ENCODE results near the gene KIRREL1. TPM values are rescaled to one million over a fixed set of nuclear protein-coding genes. Genes with fewer than 3 reads are reported as not detected.

Gene KIRREL1
- total and polyA plus RNA-seq, 2 experiments from 2014 or later: 5.1 to 35.2 TPM

- peaks cover 19% of the 10 kb centered on the region for H3K4me1 ChIP-seq (ENCODE audit: insufficient read depth)
- ATAC-seq: no peak
Measured at GRCh38 chr1:158054721-158055120, 61.3 kb downstream of the KIRREL1 start.

More at GRCh38 chr1:158054721-158055120, 61.3 kb downstream of the KIRREL1 start:
- no peak for DNase-seq (ENCODE audit: low spot score)
- TF ChIP-seq ZNF331 (CRISPR knock-in tag; IDR thresholded peaks at IDR 0.05; ENCODE audit: low read depth): no peak
- no peak for TF ChIP-seq POLR2AphosphoS5 (IDR thresholded peaks at IDR 0.05; ENCODE audit: low read depth)
- no peak for TF ChIP-seq JUNB (IDR thresholded peaks at IDR 0.05; ENCODE audit: unreplicated experiment)
- TF ChIP-seq ZNF462 (CRISPR knock-in tag; IDR thresholded peaks at IDR 0.05): no peak
- TF ChIP-seq, protein P1, sequence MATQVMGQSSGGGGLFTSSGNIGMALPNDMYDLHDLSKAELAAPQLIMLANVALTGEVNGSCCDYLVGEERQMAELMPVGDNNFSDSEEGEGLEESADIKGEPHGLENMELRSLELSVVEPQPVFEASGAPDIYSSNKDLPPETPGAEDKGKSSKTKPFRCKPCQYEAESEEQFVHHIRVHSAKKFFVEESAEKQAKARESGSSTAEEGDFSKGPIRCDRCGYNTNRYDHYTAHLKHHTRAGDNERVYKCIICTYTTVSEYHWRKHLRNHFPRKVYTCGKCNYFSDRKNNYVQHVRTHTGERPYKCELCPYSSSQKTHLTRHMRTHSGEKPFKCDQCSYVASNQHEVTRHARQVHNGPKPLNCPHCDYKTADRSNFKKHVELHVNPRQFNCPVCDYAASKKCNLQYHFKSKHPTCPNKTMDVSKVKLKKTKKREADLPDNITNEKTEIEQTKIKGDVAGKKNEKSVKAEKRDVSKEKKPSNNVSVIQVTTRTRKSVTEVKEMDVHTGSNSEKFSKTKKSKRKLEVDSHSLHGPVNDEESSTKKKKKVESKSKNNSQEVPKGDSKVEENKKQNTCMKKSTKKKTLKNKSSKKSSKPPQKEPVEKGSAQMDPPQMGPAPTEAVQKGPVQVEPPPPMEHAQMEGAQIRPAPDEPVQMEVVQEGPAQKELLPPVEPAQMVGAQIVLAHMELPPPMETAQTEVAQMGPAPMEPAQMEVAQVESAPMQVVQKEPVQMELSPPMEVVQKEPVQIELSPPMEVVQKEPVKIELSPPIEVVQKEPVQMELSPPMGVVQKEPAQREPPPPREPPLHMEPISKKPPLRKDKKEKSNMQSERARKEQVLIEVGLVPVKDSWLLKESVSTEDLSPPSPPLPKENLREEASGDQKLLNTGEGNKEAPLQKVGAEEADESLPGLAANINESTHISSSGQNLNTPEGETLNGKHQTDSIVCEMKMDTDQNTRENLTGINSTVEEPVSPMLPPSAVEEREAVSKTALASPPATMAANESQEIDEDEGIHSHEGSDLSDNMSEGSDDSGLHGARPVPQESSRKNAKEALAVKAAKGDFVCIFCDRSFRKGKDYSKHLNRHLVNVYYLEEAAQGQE (IDR thresholded peaks at IDR 0.05; ENCODE audit: unreplicated experiment): no peak
- TF ChIP-seq NANOG (IDR thresholded peaks at IDR 0.05; ENCODE audit: borderline replicate concordance): no peak
- no peak for TF ChIP-seq STAT1 (IDR thresholded peaks at IDR 0.05; ENCODE audit: unreplicated experiment)
- TF ChIP-seq EZH2phosphoT487 (IDR thresholded peaks at IDR 0.05; ENCODE audit: unreplicated experiment): no peak
- no peak for TF ChIP-seq ZNF114 (CRISPR knock-in tag; IDR thresholded peaks at IDR 0.05)
- TF ChIP-seq, protein P2, sequence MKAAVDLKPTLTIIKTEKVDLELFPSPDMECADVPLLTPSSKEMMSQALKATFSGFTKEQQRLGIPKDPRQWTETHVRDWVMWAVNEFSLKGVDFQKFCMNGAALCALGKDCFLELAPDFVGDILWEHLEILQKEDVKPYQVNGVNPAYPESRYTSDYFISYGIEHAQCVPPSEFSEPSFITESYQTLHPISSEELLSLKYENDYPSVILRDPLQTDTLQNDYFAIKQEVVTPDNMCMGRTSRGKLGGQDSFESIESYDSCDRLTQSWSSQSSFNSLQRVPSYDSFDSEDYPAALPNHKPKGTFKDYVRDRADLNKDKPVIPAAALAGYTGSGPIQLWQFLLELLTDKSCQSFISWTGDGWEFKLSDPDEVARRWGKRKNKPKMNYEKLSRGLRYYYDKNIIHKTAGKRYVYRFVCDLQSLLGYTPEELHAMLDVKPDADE (IDR thresholded peaks at IDR 0.05): no peak
- Histone ChIP-seq H3K4me3 (no peak overlapping the region), H3K4me2 (no peak overlapping the region), H2AFZ (no peak overlapping the region), H3K27ac (ENCODE audit: low read depth) (no peak overlapping the region), H3K9me2 (ENCODE audit: insufficient read depth) (no peaks in the 10 kb centered on the region), H3K79me2 (replicated peaks; ENCODE audit: insufficient read depth) (peaks cover 48% of the 10 kb centered on the region), H4K20me1 (replicated peaks; ENCODE audit: insufficient read depth) (peaks cover 15% of the 10 kb centered on the region), H3K27me3 (ENCODE audit: insufficient read depth) (no peaks in the 10 kb centered on the region), H3F3A (replicated peaks; ENCODE audit: low read depth) (no peaks in the 10 kb centered on the region), H3K36me3 (ENCODE audit: insufficient read depth) (no peaks in the 10 kb centered on the region)
- peaks cover 5% of the 10 kb centered on the region for H3K27me3 Mint-ChIP-seq (ENCODE audit: insufficient read depth, low read depth, poor library complexity)
- H3K27ac Mint-ChIP-seq: no peak overlapping the region
- no peaks in the 10 kb centered on the region for H3K9me3 Mint-ChIP-seq
- no peak overlapping the region for H3K4me3 Mint-ChIP-seq
- peaks cover 52% of the 10 kb centered on the region for H3K4me1 Mint-ChIP-seq
- peaks cover 8% of the 10 kb centered on the region; the same call in 1 of the 3 replicates for H3K36me3 Mint-ChIP-seq (ENCODE audit: low read depth)

Measured in GM23338 (cell line).